DMS79 treated with DMSO at 0.1 percent for 48 hours (cell line): ENCODE measurements around the gene DCC.

Experiments used
- DNase-seq: peaks from one replicate; lab custom pipeline; 2025; lab: John Stamatoyannopoulos, UW

Gene DCC

DNA sequence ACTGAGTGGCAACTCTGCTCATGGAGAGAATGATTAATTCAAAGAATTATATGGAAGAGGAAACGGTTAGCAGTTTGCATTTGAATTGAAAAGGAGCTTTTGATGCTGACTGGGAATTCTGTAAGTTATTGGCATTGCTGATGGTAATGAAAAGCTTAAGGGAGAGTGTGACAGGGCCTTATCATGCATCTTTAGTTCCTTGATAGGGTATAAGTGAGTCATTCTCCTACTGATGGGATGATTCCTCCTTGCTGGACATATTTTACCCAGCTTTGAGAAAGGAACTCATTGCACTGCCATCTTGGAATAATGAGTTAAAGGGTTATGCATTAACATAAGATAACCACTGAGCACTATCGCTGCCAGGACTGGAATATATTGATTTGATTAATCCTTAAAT lies 740.7 kb downstream of the DCC start:
- no peak for DNase-seq

DNA sequence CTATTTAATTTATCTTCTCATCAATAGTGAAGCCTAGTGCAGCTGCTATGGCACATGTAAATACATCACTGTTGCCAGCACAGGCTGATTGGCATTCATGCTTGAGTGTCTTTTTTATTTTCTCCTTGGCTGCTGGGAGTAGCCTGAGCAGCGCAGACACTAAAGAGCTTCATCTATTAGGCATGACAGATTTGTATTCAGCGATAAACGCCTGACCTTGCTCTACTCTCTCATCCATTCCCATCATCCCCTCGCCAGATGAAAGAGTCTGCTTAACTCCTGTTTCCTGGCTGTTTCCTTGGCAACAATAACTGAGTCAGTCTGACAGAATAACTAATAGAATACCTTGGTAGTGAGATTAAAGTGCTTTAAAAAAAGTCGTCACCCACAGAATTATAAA lies 753.6 kb downstream of the DCC start:
- no peak for DNase-seq

DNA sequence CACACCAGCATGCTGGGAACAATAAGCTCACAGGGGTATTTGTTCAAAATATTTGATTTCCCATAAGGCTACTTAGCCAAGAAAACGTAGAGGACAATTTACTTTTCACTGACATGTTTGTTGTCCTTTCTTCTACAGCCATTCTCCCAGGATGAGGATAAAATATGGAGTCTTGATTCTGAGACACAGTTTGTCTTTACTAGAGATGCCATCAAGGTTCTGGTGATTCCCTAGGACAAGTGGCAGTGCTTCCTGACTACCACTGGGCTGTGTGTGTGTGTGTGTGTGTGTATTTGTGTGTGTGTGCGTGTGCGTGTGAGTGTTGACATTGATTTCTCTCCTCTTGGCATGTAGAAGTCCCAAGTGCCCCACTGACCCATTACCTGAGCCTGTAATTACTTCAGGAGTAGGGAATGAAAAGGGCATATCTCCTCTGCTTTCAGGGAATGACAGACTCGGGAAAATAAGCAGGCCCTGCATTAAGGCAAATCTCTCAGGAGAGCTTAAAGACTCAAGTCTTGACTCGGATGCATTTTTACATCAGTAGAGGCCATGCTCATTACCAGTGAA lies 761.6 kb downstream of the DCC start:
- DNase-seq = no peak

DNA sequence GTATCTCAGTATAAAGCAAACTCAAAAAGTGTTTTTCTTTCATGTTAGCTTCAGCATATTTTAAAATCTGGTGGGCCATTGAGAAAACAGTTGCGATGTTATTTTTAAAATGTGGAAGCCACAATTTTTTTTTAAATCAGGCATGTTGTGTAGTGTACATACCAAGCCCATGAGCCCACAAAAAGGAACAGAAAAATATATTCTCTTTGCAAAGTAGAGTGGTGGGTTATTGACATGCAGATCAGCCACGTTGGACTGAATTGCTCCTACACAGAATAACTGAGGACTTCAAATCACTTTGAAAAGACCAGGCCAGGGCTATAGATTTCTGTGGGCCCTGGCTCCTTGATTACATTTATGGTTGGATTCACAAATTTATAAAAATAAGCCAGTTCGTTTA lies 774.4 kb downstream of the DCC start:
- DNase-seq = no peak

DNA sequence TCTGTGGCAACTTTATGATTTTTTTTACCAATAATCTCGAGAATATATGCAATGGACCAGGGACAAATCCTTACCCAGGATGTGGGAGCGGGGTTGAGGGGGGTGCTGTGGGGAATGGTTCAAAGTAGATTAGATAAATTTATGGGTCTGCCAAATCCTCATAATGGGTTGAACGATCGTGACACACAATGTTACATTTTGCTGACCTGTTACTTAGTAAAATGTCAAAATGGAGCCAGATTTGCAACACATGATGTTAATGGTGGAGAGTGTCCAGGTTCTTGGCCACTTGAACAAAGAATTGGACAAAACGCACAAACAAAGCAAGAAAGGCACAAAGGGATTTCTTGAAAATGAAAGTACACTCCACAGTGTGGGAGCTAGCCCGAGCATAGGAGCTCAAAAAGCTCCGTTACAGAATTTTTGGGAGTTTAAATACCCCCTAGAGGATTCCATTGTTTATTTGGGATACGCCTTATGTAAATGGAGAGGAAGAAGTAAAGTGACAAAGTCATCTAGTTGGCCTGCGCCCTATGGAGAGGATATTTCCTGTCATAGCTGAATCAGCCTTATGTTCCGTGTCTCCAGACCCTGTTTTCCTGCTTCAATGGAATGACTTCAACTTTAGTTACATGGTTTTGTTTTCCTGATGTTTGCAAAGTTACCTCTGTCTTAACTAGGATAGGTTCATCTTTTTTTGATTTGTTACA lies 776.0 kb downstream of the DCC start:
- DNase-seq = no peak

DNA sequence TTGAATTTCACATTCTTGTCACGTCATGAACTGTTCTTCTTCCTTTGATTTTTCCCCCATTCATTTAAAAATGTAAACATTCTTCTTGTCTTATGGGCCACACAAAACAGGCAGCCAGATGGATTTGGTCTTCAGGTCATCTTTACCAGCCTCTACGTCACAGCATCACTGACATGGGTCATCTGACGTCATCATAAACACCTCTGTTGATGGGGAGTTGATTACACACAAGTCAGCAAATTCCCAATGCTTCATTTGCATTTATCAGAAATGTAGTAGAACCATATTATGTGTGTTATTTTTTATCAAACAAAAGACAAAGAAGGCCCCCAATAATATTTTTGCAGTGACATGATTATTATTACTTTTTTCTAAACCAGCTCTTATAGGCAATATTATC lies 777.9 kb downstream of the DCC start:
- no peak for DNase-seq

DNA sequence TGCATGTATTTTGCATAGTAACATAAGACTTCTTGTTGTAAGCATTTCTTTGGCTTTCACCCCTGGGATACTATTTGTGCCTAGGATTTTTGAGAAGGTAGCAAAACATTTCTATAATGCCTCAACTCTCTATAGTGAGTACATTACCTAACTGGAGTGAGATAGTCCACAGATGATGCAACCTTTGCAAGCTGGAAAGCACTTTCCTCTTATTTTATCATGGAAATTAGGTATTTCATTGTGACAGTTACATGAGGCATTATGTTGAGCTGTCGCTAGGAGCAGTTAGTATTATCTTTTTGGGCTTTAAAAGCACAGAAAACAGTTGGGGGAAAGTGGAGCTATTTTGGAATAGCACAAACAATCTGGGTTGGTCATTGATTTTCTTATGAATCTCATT lies 786.2 kb downstream of the DCC start:
- DNase-seq = no peak

DNA sequence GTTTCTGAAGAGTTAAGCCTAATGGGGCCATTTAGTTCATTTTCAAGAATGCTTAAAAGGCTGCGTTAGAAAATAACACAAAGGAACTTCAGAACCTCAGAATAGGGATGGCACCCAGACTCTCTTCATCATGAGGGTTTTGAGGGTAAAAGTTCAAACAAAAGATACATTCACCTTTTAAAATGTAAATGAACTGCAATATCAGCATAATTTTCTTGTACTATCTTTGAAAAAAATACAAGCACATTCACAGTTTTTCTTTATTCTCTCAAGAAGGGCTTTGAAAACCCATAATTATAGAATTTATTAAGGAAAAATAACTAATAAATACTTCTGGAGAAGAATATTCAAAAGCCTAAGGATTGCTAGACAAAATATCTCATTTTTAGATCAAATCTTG lies 791.0 kb downstream of the DCC start:
- DNase-seq = no peak

DNA sequence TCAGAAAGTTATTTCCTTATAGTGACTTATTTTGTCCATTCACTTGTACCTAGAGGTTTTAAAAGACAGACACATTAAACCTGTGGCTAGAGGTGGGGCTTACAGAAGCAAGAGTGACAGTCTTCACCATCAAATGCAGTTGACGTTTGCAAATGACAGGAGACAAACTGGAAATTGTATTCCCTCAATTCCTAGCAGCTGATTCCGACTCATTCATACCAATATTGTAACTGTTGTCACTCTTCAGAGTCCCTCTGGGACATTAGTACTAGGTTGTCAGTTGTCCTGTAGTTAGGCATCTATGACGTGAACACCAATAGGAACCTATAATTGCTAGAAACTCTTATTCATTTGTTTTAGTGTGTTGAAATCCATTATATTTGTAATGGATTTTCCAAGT lies 794.7 kb downstream of the DCC start:
- DNase-seq = no peak

DNA sequence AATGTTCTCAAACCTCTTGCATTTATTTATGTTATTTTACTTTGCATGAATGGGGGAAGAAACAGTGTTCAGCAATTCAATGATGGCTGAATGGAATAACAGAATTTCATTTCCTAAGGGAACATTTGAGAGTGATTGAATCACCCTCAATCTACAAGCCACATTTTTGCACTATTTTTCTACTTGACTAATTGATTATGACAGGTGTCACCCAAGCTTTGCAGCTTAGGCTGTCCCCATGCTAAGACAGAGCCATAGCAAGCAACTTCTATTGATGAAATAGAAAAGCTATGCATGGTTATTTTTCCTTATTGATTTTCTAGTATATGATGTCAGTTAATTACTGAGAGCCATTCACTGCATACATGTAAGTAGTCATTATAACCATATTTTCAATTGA lies 795.7 kb downstream of the DCC start:
- DNase-seq = no peak

DNA sequence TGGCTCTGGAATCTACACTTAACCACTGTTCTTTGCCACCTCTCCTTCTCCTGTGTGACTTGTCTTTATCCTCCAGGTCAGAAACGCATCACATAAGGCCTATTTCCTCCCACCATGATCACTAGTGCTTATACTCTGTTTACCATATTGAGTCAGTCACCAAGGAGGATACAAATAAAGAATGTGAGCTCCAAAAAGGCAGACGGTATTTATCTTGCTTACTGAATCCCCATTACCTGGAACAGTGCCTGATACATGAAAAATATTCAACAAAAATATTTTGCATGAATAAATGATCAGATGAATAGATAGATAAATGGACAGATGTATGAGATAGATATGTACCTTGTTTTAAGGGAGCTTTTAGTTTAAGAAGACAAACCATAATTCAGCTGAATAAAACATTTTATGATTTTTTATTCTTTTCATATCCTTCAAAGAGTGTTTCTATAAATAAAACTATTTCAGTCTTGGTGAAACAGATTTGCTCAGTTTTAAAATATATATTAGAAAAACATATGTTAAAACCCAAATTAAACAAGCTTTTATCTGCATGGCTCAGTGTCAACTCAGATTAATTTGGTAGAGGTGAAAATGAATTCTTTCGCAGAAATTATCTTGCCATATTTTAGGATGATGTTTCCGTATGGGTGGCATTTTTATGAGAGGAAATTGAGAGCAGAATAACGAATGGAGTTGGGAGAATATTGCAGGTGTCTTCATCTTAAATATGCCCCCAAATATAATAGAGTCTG lies 799.9 kb downstream of the DCC start:
- DNase-seq = no peak

DNA sequence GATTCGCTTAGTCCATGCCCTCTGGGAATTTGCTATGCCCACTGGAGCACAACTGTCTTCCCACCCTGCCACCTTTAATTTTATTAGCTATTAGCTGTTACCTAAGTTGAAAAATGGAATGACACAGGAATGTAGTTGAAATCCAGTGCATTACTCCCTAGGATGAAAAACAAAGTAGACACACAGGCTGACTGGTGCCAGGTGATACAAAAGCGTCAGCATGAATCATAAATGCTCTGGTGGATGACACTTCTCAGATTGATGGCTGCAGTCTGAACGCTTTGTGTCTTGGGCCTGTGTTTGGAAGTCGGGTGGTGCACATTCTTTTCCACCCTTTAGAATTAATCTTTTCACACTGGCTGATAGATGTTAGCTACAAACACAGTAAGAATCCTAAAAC lies 802.0 kb downstream of the DCC start:
- no peak for DNase-seq

DNA sequence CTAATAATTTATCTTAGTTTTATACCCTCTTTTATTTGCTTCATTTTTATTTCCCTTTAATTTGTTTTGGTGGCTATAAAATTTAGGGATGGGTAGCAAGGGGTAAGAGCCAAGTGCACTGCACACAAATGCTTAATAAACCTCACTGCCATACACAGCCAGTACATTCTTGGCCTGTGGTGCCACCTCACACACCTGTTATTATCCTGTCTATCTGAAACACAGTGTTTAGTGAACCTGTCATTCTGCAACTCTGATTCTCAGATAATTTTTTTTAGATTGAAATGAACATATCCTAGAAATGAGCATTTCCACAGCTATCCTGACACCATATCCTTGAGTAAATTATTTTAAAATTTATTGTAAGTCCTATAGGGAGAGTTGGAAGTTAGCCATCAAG lies 807.5 kb downstream of the DCC start:
- no peak for DNase-seq

DNA sequence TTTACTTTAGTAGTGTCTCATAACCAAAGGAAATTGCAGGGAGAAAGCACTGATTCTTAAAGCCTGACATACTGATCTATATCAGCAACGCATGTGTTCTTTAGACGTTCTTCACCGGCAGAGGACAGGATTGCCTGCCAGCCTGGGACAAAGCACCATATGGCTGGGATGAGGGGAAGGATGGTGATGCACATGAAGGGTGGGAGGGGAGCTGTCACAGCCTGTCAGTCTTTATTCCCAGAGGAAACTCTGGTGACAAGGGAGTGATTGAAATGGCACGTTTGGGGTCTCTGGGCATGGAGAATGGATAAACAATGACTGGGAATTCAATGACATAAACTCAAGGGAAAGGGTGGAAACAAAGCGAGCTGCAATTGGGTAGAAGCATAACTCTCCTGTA lies 808.1 kb downstream of the DCC start:
- DNase-seq = no peak

DNA sequence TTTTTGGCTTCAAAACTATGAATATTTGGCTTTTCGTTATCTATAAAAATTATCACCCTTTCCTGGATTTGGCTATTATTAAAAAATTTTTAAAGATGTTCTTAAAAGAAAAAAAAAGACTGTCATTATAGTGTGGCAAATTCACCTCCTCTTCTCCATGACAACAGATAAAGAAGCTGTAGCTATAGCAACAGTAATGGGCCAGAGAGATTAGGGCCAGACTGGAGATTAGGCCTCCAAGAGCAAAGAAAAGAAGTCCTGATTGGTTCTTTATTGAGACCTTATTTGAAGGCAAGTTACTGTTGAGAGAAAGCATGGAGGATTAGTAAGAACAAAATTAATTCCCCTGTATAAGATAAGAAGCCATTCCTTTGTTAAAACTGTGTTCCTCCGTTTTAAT lies 812.5 kb downstream of the DCC start:
- DNase-seq = no peak

DNA sequence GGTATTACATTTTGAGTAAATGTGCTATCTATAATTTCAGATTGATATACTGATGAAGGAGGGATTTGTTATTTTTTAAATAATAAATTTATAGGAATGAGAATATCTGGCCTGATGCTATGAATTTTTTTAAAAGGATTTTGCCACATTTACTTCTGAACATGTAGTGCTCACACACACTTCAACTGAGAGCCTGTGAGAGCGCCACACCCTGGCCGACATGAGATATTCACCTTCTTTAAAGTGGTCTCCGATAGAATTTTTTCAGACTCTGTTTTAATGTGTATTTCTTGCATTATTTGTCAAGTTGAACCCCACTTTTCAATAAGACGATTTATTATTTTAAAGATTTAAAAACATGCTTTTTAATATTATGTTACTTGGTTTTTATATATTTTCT lies 813.3 kb downstream of the DCC start:
- no peak for DNase-seq

DNA sequence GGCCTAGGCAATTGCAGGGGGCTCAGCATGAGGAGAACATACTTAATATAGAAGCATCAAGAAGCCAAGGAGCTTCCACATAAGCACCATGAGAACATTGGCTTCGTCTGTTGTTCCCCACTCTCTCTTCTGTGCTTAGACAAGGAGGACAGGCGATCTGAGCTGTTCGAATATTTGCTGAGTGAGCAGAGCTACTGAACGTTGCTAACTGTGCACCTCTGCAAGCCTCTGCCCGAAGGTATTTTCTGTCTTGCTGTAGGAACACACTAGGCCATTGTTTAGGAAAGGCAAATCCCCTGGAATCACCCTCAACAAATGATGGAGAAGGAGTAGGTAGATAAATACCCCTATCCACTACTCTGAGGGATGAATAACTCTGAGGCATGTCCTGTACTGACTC lies 813.8 kb downstream of the DCC start:
- no peak for DNase-seq

DNA sequence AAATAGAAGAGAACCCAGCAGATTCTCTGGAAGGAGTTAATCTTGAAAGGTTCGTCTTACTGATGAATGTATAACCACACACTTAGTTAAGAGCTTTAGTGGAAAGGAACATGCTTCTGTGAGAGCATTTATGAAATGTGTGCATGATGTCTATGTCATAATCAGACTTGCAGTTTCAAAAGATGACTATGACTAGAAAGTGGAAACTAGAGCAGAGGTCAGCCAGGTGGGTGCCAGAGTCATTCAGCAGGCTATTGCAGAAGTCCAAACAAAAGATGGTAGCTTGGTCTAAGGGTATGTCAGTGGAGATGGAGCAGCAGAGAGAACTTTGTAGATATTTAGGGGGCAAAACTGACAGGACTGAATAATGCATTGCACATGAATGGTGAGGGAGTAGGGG lies 825.8 kb downstream of the DCC start:
- no peak for DNase-seq

DNA sequence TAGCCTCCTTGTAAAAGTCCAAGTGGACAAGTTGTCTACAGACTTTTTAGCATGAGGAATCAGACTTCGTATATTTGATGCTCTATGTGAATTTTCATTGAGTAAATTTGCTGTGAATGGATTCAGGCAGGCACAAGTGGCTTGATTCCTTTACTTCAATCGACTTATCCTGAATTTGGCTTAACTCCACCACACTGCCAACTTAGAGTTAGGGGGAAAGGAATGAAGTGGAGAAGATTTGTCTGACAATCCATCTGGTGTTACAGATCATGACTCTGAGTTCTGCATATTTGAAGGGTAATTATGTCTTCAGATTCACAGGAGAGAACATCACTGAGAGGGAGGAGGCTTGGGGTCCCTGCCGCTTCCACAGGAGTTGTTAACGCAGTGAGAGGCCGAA lies 829.3 kb downstream of the DCC start:
- DNase-seq = no peak

DNA sequence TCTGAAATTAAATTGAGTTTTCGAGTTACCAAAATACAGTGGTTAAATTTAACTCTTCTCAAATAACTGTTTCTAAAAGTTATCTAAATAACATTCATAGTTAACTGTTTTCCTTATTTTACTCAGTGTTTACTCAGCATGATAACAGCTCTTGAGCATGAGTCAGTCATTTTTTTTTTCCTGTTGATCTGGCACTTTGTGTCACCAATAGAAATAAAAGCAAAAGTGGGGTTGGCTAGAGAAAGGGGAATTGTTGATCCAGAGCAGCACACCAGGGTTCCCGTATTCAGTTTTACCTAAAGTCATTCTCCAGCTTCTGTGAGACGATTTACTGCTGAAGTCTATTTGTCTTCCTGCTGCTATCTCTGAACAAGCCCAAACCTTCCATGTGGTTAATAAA lies 851.6 kb downstream of the DCC start:
- DNase-seq = no peak

DNA sequence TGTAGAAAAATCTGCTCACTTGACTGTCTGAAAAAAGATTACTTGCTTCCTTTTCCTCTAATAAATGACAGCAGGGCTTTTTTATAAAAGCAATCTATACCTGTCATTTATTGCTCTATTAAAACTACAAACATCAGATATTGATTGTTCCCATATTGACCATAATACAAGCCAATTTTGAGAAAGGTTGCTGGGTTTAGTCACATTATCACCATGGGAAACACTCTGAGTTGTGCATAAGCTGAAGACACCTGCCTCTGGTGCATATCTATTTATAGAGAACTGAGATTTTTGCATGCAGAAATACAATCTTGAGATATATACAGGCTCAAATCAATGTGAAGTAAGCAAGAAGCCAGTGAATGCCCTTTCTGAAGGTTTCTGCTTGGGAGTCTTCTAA lies 853.9 kb downstream of the DCC start:
- no peak for DNase-seq

DNA sequence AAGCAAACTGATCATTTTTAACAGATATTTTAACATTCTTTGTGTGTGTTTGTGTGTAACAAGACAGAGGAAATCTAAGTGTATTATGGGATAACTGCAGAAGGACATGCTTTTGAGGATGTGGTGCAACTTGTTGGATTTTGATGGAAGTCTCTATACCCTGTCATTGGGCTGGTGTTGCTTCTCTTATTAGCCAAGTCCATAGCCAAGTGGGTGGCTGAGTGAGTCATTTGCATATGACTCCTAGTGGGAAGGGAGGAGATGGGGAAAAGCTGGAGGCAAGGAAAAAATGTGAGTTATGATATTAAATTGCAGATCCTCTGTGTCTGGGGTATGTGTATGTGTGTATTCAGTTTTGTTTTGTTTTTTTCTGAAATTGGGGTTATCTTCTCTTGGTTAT lies 879.9 kb downstream of the DCC start:
- no peak for DNase-seq

DNA sequence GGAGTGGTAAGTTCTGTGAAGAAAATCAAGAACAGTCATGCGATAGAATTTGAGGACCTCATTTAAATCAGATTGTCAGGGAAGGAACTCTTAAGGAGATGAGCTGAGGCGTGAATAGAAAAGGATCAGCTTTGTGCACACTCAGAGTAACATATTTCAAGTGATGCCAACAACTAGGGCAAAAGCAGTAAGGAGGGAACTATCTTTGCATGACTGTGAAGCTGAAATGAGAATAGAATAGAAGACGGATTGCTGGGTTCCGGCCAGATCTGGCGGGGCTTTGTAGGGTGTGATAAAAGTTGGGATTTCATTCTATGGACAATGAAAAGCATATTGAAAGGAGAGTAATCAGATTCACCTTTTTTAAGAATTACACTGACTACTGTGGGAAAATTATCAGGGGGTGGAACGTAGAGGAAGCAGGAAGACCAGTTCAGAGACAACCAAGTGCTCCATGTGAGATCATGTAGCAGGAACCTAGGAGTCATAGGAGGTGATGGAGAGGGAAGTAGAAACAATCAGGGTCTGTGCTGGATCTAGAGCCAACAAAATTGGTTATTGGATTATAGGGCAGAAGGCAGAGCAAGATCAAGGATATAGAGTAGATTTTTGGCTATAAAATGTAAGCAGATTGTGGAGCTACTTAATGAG lies 884.3 kb downstream of the DCC start:
- no peak for DNase-seq
